Neural cell (in vitro differentiated cells): Measurements from ENCODE around the gene NTF3. TPM values are rescaled to one million over a fixed set of nuclear protein-coding genes. Genes with fewer than 3 reads are reported as not detected.

ENCODE experiments used
- H2AFZ ChIP-seq: fragments of 200-600, 300-800 bp; sonication (generic), shearing (Covaris generic); 2 replicates; pipeline ENCODE4 v1.6.0; 2014; ENCODE audit warnings: low read depth, mild to moderate bottlenecking, antibody characterized with exemption, low read length, moderate library complexity
- H3F3A ChIP-seq: fragments of 200-600 bp; shearing (Covaris generic); 2 replicates; pipeline ENCODE4 v1.6.1; 2016; ENCODE audit warnings: mild to moderate bottlenecking, moderate library complexity, mixed read lengths, antibody characterized with exemption, low read length; ENCODE audit not compliant: insufficient read depth, poor library complexity, severe bottlenecking
- H3K27ac ChIP-seq: fragments of 200-600, 300-800 bp; sonication (generic), shearing (Covaris generic); 2 replicates; pipeline ENCODE4 v1.5.1; 2014; ENCODE audit warnings: mild to moderate bottlenecking, low read length, moderate library complexity
- H3K27me3 ChIP-seq: fragments of 300-800, 200-600 bp; sonication (generic), shearing (Covaris generic); 2 replicates; pipeline ENCODE4 v1.6.0; 2014; ENCODE audit warnings: mild to moderate bottlenecking, low read depth, low read length, moderate library complexity; ENCODE audit not compliant: insufficient read depth
- H3K36me3 ChIP-seq: fragments of 300-800, 200-600 bp; sonication (generic), shearing (Covaris generic); 2 replicates; pipeline ENCODE4 v1.5.1; 2014; ENCODE audit warnings: mild to moderate bottlenecking, antibody characterized with exemption, low read length, moderate library complexity; ENCODE audit not compliant: insufficient read depth
- H3K4me2 ChIP-seq: fragments of 300-800, 200-600 bp; sonication (generic), shearing (Covaris generic); 2 replicates; pipeline ENCODE4 v1.6.0; 2014; ENCODE audit warnings: mild to moderate bottlenecking, low read length
- H3K4me3 ChIP-seq: fragments of 300-800, 200-600 bp; sonication (generic), shearing (Covaris generic); 2 replicates; pipeline ENCODE4 v1.5.1; 2014; ENCODE audit warnings: mild to moderate bottlenecking, low read length, moderate library complexity
- H3K79me2 ChIP-seq: fragments of 200-600 bp; shearing (Covaris generic); replicated peaks from 2 replicates; pipeline ENCODE4 v1.6.0; 2014; ENCODE audit warnings: mild to moderate bottlenecking, low read length, moderate library complexity; ENCODE audit not compliant: insufficient read depth
- H3K9ac ChIP-seq: fragments of 300-800, 200-600 bp; sonication (generic), shearing (Covaris generic); 2 replicates; pipeline ENCODE4 v1.6.1; 2016; ENCODE audit warnings: mild to moderate bottlenecking, low read length, mixed read lengths
- H3K9me2 ChIP-seq: fragments of 200-600 bp; shearing (Covaris generic); 2 replicates; pipeline ENCODE4 v1.6.1; 2016; ENCODE audit warnings: mild to moderate bottlenecking, low read length, mixed read lengths; ENCODE audit not compliant: insufficient read depth
- H3K9me3 ChIP-seq: fragments of 200-600, 300-800 bp; sonication (generic), shearing (Covaris generic); 2 replicates; pipeline ENCODE4 v1.6.1; 2016; ENCODE audit warnings: mild to moderate bottlenecking, mixed run types, low read length, moderate library complexity, mixed read lengths
- H4K20me1 ChIP-seq: fragments of 200-600 bp; shearing (Covaris generic); 2 replicates; pipeline ENCODE4 v1.6.1; 2016; ENCODE audit warnings: mild to moderate bottlenecking, mixed run types; ENCODE audit not compliant: insufficient read depth
- CTCF ChIP-seq: fragments of 450-650 bp; IDR thresholded peaks from 2 replicates; pipeline ENCODE4 v1.5.1; 2014; ENCODE audit warnings: antibody characterized with exemption, mild to moderate bottlenecking, moderate library complexity; ENCODE audit not compliant: poor library complexity, severe bottlenecking
- EP300 ChIP-seq: fragments of 450-650 bp; conservative IDR thresholded peaks from 2 replicates; pipeline ENCODE4 v1.6.1; 2014; ENCODE audit warnings: antibody characterized with exemption, mild to moderate bottlenecking, moderate library complexity; ENCODE audit not compliant: poor library complexity, severe bottlenecking
- EZH2 ChIP-seq: fragments of 200-600, 300-800 bp; shearing (Covaris generic), sonication (generic); IDR thresholded peaks from 2 replicates; pipeline ENCODE4 v1.6.1; 2014; ENCODE audit warnings: antibody characterized with exemption, low read length, borderline replicate concordance, mild to moderate bottlenecking; ENCODE audit not compliant: insufficient read depth, poor library complexity, severe bottlenecking
- MXI1 ChIP-seq: fragments of 450-650 bp; conservative IDR thresholded peaks from 2 replicates; pipeline ENCODE4 v1.6.1; 2014; ENCODE audit warnings: antibody characterized with exemption, mild to moderate bottlenecking; ENCODE audit not compliant: poor library complexity, severe bottlenecking
- POLR2AphosphoS5 ChIP-seq: IDR thresholded peaks from 2 replicates; pipeline ENCODE4 v1.6.1; 2012
- RAD21 ChIP-seq: fragments of 450-650 bp; conservative IDR thresholded peaks from 2 replicates; pipeline ENCODE4 v1.6.1; 2014; ENCODE audit warnings: antibody characterized with exemption, mild to moderate bottlenecking, moderate library complexity
- REST ChIP-seq: IDR thresholded peaks from 2 replicates; pipeline ENCODE4 v1.6.1; 2012; ENCODE audit warnings: borderline replicate concordance
- SMC3 ChIP-seq: fragments of 450-650 bp; conservative IDR thresholded peaks from 2 replicates; pipeline ENCODE4 v1.6.1; 2014; ENCODE audit warnings: antibody characterized with exemption, mild to moderate bottlenecking, moderate library complexity; ENCODE audit not compliant: poor library complexity
- TAF1 ChIP-seq: IDR thresholded peaks from 2 replicates; pipeline ENCODE4 v1.6.1; 2012; ENCODE audit warnings: low read depth
- polyA plus RNA-seq: library from polyadenylated mRNA; depleted of rRNA; stranded (reverse); fragments of >200 nt; gene quantifications from 2 replicates; pipeline ENCODE4 v1.2.3, GENCODE V29; 2014

NTF3 gene
- polyA plus RNA-seq, 1 donor from 2014 or later = not detected

GRCh38 chr12:5493018-5493417, 61.1 kb downstream of the NTF3 start:
- Histone ChIP-seq H3K4me2 (no peak overlapping the region), H3K36me3 (no peaks in the 10 kb centered on the region), H3K27ac (no peak overlapping the region), H3K27me3 (no peaks in the 10 kb centered on the region), H3K4me3 (no peak overlapping the region), H3K9me2 (no peaks in the 10 kb centered on the region), H2AFZ (no peak overlapping the region), H3K79me2 (no peaks in the 10 kb centered on the region), H4K20me1 (no peaks in the 10 kb centered on the region), H3F3A (no peaks in the 10 kb centered on the region), H3K9ac (no peak overlapping the region), H3K9me3 (no peaks in the 10 kb centered on the region)
- TF ChIP-seq RAD21 (no peak), TAF1 (no peak), SMC3 (no peak), REST (no peak), EZH2 (no peak), MXI1 (no peak), CTCF (no peak), EP300 (no peak), POLR2AphosphoS5 (no peak)

- Histone ChIP-seq H3K36me3 (no peaks in the 10 kb centered on the region), H3K4me3 (no peak overlapping the region), H3K9ac (no peak overlapping the region), H4K20me1 (no peaks in the 10 kb centered on the region), H2AFZ (no peak overlapping the region), H3K79me2 (no peaks in the 10 kb centered on the region), H3K9me3 (no peaks in the 10 kb centered on the region), H3K27me3 (no peaks in the 10 kb centered on the region), H3F3A (no peaks in the 10 kb centered on the region), H3K4me2 (no peak overlapping the region), H3K27ac (no peak overlapping the region), H3K9me2 (no peaks in the 10 kb centered on the region)
- TF ChIP-seq TAF1 = no peak
- no peak for TF ChIP-seq EP300
- TF ChIP-seq REST = no peak
- TF ChIP-seq SMC3 = no peak
- no peak for TF ChIP-seq RAD21
- TF ChIP-seq EZH2 = no peak
- TF ChIP-seq CTCF = no peak
- TF ChIP-seq POLR2AphosphoS5 = no peak
- TF ChIP-seq MXI1 = no peak
Measured at GRCh38 chr12:5494343-5494742, 62.4 kb downstream of the NTF3 start.
